Skeletal muscle cell (primary cell): ENCODE measurements around the gene NAP1L4.
A peak's percentile ranks its signal among the peaks of the same experiment; 100 is the strongest.

Experiments used
- DNase-seq: peaks from one replicate; pipeline ENCODE4 v3.0.0-alpha.2; 2010; ENCODE audit warnings: low read depth
- H3K4me3 ChIP-seq: 2 replicates; pipeline ENCODE4 v1.5.1; 2011; ENCODE audit warnings: low read depth, mild to moderate bottlenecking, control low read depth, low read length, moderate library complexity

Gene NAP1L4

GRCh38 chr11:2901196-2901796, 90.8 kb downstream of the NAP1L4 start:
- no peak for DNase-seq
- peak overlapping the region; percentile 67 for H3K4me3 ChIP-seq

- DNase-seq = no peak
- no peak overlapping the region for H3K4me3 ChIP-seq
Measured at GRCh38 chr11:2899080-2899783, 92.9 kb downstream of the NAP1L4 start.

GRCh38 chr11:2898366-2899079, 93.6 kb downstream of the NAP1L4 start:
- H3K4me3 ChIP-seq = no peak overlapping the region
- DNase-seq = peak; percentile 58

- no peak overlapping the region for H3K4me3 ChIP-seq
- no peak for DNase-seq
Measured at GRCh38 chr11:2897048-2897447, 95.1 kb downstream of the NAP1L4 start.

GRCh38 chr11:2896047-2896446, 96.1 kb downstream of the NAP1L4 start:
- DNase-seq = no peak
- H3K4me3 ChIP-seq = no peak overlapping the region
